ENCODE results near the gene RSRP1.
A peak's percentile ranks its signal among the peaks of the same experiment; 100 is the strongest.

RSRP1 gene

DNA sequence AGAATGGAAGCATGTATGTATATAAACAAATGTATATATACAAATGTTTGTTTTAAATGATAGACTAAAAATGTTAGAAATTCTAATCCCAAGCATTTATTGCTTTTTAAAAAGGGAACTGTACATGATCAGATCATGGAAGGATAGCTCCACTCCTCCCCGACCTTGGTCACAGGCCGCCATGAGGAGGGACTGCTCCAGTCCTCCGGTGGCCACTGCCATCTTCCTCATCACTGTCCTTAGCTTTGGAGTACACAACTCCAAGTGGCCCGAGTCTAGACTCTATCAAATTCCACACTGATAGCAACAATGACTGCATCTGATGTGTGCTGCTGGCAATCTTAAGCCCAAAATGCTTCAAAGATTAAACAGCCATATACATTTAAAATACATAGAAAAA is 24.6 kb downstream of the RSRP1 start:
- in situ Hi-C loops (cut with MboI; ENCODE audit: low pct_unique_long_range_greater_than_20kb, low sequenced_read_pairs, unreplicated experiment) = no loop called here
- no peak for DNase-seq (ENCODE audit: low spot score)
- TF ChIP-seq, protein P1, sequence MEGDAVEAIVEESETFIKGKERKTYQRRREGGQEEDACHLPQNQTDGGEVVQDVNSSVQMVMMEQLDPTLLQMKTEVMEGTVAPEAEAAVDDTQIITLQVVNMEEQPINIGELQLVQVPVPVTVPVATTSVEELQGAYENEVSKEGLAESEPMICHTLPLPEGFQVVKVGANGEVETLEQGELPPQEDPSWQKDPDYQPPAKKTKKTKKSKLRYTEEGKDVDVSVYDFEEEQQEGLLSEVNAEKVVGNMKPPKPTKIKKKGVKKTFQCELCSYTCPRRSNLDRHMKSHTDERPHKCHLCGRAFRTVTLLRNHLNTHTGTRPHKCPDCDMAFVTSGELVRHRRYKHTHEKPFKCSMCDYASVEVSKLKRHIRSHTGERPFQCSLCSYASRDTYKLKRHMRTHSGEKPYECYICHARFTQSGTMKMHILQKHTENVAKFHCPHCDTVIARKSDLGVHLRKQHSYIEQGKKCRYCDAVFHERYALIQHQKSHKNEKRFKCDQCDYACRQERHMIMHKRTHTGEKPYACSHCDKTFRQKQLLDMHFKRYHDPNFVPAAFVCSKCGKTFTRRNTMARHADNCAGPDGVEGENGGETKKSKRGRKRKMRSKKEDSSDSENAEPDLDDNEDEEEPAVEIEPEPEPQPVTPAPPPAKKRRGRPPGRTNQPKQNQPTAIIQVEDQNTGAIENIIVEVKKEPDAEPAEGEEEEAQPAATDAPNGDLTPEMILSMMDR (IDR thresholded peaks at IDR 0.05; ENCODE audit: extremely low read depth, insufficient read depth, missing control alignments) = no peak

DNA sequence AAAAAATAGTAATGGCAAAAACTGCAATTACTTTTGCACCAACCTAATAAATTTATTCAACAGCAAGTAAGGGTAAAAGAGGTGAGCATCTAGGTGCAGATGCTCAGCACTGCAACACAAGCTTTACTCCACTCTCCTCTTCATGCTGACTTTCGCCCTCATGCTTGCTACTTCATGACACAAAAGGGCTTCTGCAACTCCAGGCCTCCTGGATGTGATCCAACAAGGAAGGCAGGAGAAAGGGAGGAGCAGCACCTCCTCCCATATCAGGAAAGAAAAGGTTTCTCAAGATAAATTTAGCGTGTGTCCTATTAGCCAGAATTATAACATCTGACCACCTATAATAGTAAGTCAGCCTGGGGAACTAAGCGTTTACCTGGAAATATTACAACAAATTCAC is 26.6 kb downstream of the RSRP1 start:
- in situ Hi-C loops (cut with MboI; ENCODE audit: low pct_unique_long_range_greater_than_20kb, low sequenced_read_pairs, unreplicated experiment) = no loop called here
- no peak for DNase-seq (ENCODE audit: low spot score)

DNA sequence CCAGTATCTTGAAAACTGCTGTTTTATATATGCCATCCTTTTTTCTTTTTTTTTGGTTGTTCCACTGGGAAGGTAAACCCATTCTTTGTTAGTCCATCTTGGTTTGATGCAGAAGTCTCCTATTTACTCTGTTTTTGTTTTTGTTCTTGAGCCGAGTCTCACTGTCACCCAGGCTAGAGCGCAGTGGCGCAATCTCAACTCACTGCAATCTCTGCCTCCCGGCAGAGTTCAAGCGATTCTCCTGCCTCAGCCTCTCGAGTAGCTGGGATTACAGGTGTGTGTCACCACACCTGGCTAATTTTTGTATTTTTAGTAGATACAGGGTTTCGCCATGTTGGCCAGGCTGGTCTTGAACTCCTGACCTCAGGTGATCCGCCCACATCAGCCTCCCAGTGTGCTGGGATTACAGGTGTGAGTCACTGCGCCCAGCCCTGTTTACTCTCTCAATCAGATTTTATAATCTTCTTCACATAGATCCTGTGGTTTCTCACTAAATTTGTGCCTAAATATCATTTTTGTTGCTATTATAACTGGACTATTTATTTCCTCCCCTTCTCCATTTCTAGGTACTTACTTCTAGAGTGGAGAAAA is 27.5 kb downstream of the RSRP1 start:
- DNase-seq (ENCODE audit: low spot score) = no peak
- TF ChIP-seq, protein P1 (IDR thresholded peaks at IDR 0.05; ENCODE audit: extremely low read depth, insufficient read depth, missing control alignments) = no peak
- in situ Hi-C loops (cut with MboI; ENCODE audit: low pct_unique_long_range_greater_than_20kb, low sequenced_read_pairs, unreplicated experiment) = no loop called here

More for the DNA sequence above, 26.6 kb downstream of the RSRP1 start:
- TF ChIP-seq, protein P1 (IDR thresholded peaks at IDR 0.05; ENCODE audit: extremely low read depth, insufficient read depth, missing control alignments) = no peak

DNA sequence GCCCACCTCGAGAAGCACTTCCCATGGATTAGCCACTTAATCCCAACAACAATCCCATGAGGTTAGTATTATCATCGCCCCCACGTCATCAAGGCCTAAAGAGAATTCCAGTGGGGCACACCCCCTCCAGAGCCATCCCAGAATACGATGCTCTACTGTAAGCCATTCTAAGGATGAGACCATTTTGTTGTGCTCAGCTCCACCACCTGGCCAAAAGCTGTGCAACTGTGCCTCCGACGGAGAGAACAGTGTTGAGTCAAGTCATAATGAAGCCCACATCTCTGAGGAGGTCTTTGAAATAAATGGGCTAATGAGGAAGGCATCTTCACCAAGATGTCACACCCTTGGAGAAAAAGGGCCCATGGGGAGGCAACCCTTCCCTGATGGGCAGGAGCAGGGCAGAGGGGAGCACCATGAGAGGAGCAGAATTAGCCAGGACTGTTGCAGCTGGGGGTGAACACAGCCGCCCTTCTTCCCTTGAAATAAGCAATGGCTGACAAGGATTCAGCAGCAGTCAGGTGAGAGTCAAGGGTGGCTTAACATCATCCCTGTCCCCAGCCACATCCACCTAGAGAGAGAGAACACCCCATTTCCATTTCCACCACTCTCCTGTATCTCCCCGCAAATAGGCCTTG is 29.5 kb downstream of the RSRP1 start:
- in situ Hi-C loops (cut with MboI; ENCODE audit: low pct_unique_long_range_greater_than_20kb, low sequenced_read_pairs, unreplicated experiment) = no loop called here
- TF ChIP-seq, protein P1 (IDR thresholded peaks at IDR 0.05; ENCODE audit: extremely low read depth, insufficient read depth, missing control alignments) = peak; percentile 2
- no peak for DNase-seq (ENCODE audit: low spot score)

DNA sequence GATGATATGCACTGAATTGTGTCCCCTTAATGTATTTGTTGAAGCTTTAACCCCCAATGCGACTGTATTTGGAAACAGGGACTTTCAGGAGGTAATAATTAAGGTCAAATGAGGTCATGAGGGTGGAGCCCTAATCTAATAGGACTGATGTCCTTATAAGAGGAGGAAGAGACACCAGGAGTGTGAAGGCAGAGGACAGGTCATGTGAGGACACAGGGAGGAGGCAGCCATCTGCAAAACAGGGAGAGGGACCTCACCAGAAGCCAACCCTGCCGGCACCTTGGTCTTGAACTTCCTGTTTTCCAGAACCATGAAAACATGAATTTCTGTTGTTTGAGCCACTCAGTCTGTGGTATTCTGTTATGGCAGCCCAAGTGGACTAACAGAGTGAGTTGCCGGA is 30.2 kb downstream of the RSRP1 start:
- in situ Hi-C loops (cut with MboI; ENCODE audit: low pct_unique_long_range_greater_than_20kb, low sequenced_read_pairs, unreplicated experiment) = no loop called here
- TF ChIP-seq, protein P1 (IDR thresholded peaks at IDR 0.05; ENCODE audit: extremely low read depth, insufficient read depth, missing control alignments) = no peak
- DNase-seq (ENCODE audit: low spot score) = no peak

DNA sequence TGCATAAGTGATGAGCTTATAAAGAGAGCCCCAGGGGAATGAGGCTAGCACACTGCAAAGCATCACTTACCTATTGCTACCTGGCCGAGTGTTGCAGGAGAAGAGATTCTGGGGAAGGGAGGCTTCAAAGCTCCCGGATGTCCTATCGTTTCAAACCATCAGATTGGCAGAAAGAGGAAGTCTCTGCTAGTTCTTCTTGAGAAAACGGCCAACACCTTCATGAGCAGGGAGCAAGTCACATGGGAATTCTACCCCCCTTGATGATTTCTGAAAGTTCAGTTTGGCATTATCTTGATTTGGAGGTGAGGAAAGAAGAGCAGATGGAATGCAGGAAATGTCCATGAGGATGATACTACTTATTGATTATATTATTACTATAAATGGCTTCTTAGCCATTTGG is 31.1 kb downstream of the RSRP1 start:
- TF ChIP-seq, protein P1 (IDR thresholded peaks at IDR 0.05; ENCODE audit: extremely low read depth, insufficient read depth, missing control alignments) = no peak
- DNase-seq (ENCODE audit: low spot score) = no peak
- in situ Hi-C loops (cut with MboI; ENCODE audit: low pct_unique_long_range_greater_than_20kb, low sequenced_read_pairs, unreplicated experiment) = no loop called here
